NCI-H510A (cell line): ENCODE measurements around the gene FIBCD1.

Source experiments
- DNase-seq: peaks from one replicate; lab custom pipeline; 2025; lab: John Stamatoyannopoulos, UW

FIBCD1 gene

GRCh38 chr9:130858739-130859705, 80.0 kb downstream of the FIBCD1 start:
- DNase-seq = no peak

GRCh38 chr9:130857864-130858738, 80.9 kb downstream of the FIBCD1 start:
- DNase-seq = no peak

- DNase-seq = no peak
Measured at GRCh38 chr9:130856474-130856873, 82.6 kb downstream of the FIBCD1 start.

GRCh38 chr9:130854835-130855234, 84.2 kb downstream of the FIBCD1 start:
- DNase-seq = no peak

- DNase-seq = no peak
Measured at GRCh38 chr9:130854092-130854491, 85.0 kb downstream of the FIBCD1 start.

- DNase-seq = no peak
Measured at GRCh38 chr9:130852801-130853200, 86.2 kb downstream of the FIBCD1 start.
